ENCODE measurements around the gene ANKRD50.

Gene ANKRD50

DNA sequence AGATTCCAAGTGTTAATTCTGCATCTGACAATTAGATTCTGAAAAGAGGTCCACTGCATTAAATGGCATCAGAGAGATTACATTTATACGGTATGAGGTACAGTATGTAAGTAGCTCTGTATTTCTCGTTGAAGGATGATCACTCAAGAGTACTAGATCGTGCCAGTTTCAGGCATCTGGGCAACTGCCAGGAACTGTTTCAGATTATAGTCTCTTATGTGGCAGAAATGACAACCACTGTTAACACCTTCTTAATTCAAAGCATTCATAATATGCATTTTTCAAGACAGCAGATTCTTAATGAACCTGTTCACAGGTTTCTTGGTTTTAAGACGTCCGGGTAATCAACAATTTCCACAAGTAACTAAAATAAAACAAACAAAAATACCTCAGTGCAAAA is 1.6 kb downstream of the ANKRD50 start:
- H4K20me1 ChIP-seq = peaks cover 14 to 54% (median 40%) of the 10 kb centered on the region in 11 experiments; a peak in 20 of 22 replicates
- peak overlapping the region; percentile 89 to 99 (median 97) for H3K9ac ChIP-seq
- peak overlapping the region; percentile 91 to 100 (median 93); a peak in 20 of 22 replicates for H3K27ac ChIP-seq
- peak overlapping the region; percentile 85 to 95 (median 92) for H3K4me2 ChIP-seq
- TF ChIP-seq Cebpa-rat (IDR thresholded peaks at IDR 0.05) = no peak
- H3K27me3 ChIP-seq = no peaks in the 10 kb centered on the region
- H3K4me3 ChIP-seq = peak overlapping the region; percentile 79 to 97 (median 90)
- H3K36me3 ChIP-seq = peaks cover 0 to 32% (median 16%) of the 10 kb centered on the region in 11 experiments; a peak in 17 of 22 replicates
- no peaks in the 10 kb centered on the region; a peak in 1 of 22 replicates for H3K9me3 ChIP-seq (replicated peaks in 1 of 11)
- H3K4me1 ChIP-seq = peaks cover 35 to 52% (median 43%) of the 10 kb centered on the region in 10 experiments

DNA sequence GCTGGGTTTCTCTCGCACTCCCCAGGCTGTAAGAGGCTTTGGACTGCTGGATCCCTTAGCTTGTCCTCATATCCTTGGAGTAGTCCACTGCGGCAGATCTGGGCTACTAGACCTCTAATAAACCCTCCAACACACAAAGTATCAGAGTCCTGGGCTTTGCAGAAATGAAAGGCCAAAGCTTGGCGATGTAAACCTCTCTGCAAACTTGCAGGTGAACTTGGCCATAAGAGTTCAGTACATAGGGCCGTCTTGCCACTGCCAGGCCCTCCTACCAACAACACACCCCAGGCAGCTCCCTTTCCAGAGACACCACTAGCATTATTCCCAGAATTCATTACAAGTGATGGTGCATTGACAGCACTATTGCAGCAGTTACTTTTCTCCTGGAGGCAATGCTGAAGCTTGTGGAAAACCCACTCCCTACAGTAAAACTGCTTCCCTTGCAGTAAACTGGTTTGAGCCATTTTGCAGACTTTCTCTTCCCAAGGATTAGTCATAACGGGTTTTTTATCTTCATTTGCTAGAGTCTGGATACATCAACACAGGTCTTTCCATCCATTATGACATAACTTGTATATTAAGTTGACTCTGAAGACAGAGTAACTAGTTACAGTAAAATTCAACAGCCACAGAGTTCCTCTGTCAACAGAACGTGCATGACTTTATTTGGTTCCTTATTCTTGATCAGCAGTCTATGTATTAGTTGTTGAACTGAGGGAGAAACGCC is 2.4 kb downstream of the ANKRD50 start:
- peaks cover 35 to 52% (median 43%) of the 10 kb centered on the region in 10 experiments for H3K4me1 ChIP-seq
- peaks cover 0 to 40% (median 22%) of the 10 kb centered on the region in 11 experiments; a peak in 20 of 22 replicates for H3K36me3 ChIP-seq
- peaks cover 14 to 59% (median 41%) of the 10 kb centered on the region in 11 experiments; a peak in 20 of 22 replicates for H4K20me1 ChIP-seq
- no peak for TF ChIP-seq Cebpa-rat (IDR thresholded peaks at IDR 0.05)
- peak overlapping the region in 7 of 11 experiments; percentile 10 to 99 (median 93); a peak in 13 of 22 replicates for H3K27ac ChIP-seq
- H3K9me3 ChIP-seq (replicated peaks in 1 of 11) = peaks cover 0 to 4% (median 0%) of the 10 kb centered on the region in 11 experiments; a peak in 6 of 22 replicates
- peak overlapping the region; percentile 89 to 99 (median 97); a peak in 19 of 22 replicates for H3K9ac ChIP-seq
- peak overlapping the region; percentile 79 to 97 (median 90) for H3K4me3 ChIP-seq
- peak overlapping the region; percentile 85 to 95 (median 92) for H3K4me2 ChIP-seq
- H3K27me3 ChIP-seq = no peaks in the 10 kb centered on the region

DNA sequence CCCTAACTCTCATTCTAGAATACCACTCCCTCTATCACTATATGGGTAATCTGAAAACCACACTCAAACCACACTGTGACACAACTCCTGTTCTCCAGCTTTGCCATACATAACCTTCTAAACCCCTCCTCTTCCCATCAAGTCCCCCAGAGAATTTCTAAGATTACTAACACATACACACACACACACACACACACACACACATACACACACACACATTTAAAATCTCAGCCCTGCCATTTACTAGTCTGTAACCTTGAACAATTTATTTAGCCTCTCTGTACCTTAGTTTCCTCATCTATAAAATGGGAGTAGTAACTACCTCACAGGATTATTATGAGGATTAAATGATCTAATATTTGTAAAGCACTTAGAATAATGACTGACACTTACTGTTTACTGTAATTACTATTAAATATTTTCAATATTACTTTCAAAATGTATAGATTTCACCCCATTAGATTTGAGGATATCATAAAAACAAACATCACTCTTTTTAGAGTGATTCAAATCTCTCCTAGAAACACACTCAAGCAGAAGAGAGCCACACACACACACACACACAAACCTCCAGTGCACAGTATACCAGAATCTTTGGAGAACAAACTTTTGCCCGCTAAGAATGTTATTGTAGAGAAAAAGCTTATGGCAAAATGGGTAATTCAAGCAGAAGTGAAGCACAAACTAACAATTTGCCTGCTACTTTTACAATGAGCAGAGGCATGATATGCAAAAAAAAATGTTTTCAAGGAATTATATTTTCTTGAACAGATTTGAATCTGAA is 3.8 kb downstream of the ANKRD50 start:
- H3K4me1 ChIP-seq = peaks cover 35 to 63% (median 48%) of the 10 kb centered on the region in 10 experiments
- TF ChIP-seq Cebpa-rat (IDR thresholded peaks at IDR 0.05) = no peak
- H3K36me3 ChIP-seq = peaks cover 0 to 52% (median 32%) of the 10 kb centered on the region in 11 experiments; a peak in 20 of 22 replicates
- peak overlapping the region in 4 of 10 experiments; percentile 7 to 90 (median 30); a peak in 6 of 20 replicates for H3K4me3 ChIP-seq
- H4K20me1 ChIP-seq = peaks cover 14 to 74% (median 44%) of the 10 kb centered on the region in 11 experiments; a peak in 20 of 22 replicates
- peaks cover 0 to 8% (median 0%) of the 10 kb centered on the region in 11 experiments; a peak in 7 of 22 replicates for H3K9me3 ChIP-seq (replicated peaks in 1 of 11)
- peak overlapping the region in 2 of 11 experiments; percentile 11 to 46; a peak in 5 of 22 replicates for H3K9ac ChIP-seq
- H3K27me3 ChIP-seq = no peaks in the 10 kb centered on the region
- peak overlapping the region; percentile 64 to 95 (median 92) for H3K4me2 ChIP-seq
- peak overlapping the region in 2 of 11 experiments; percentile 10 to 12; a peak in 2 of 22 replicates for H3K27ac ChIP-seq

DNA sequence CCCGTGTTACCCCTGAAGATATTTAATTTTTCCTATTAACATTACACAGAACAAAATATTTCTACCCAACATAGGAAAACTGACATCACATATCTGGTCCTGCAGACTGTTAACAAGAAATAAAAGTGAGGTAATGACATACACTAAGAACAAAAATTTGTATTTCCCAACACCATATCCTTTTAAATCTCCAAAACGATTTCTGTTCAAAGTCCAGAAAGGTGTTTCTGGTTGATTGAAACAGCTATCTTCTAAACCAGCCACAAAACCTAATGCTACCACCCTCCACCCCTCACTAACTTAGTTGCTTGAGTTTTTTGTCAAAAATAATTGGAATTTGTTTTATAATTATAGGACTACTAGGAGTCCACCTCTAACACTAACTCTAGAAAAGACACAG is 7.1 kb downstream of the ANKRD50 start:
- Histone ChIP-seq H3K27me3 (no peaks in the 10 kb centered on the region), H3K9ac (no peak overlapping the region), H4K20me1 (peaks cover 9 to 85% (median 36%) of the 10 kb centered on the region in 11 experiments; a peak in 20 of 22 replicates), H3K4me3 (no peak overlapping the region), H3K4me1 (peaks cover 28 to 69% (median 48%) of the 10 kb centered on the region in 10 experiments), H3K9me3 (replicated peaks in 1 of 11) (peaks cover 0 to 21% (median 10%) of the 10 kb centered on the region in 11 experiments; a peak in 14 of 22 replicates), H3K27ac (no peak overlapping the region), H3K4me2 (no peak overlapping the region), H3K36me3 (peaks cover 12 to 79% (median 59%) of the 10 kb centered on the region in 11 experiments)
- no peak for TF ChIP-seq Cebpa-rat (IDR thresholded peaks at IDR 0.05)

DNA sequence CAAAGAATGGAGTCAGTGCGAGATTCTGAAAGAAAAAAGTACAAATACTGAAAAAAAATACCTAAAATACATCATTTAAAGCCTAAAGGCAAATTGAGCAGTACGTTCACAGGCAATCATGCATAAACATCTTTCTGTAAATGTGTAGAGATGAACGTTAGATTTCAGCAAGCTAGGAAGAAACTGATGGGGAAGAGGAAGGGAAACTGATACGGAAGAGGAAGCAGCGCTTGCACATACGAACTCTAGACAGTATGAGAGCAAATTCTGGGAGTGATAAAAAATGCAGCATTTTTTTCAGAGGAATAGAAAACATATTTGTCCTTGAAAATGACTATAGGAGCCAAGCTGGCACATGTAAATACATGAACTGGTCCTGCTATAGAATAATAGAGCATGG is 9.4 kb downstream of the ANKRD50 start:
- no peaks in the 10 kb centered on the region for H3K27me3 ChIP-seq
- H3K4me2 ChIP-seq = peak overlapping the region; percentile 3 to 75 (median 51); a peak in 18 of 22 replicates
- no peak for TF ChIP-seq Cebpa-rat (IDR thresholded peaks at IDR 0.05)
- peak overlapping the region in 4 of 11 experiments; percentile 32 to 65 (median 51); a peak in 9 of 22 replicates for H3K27ac ChIP-seq
- H4K20me1 ChIP-seq = peaks cover 0 to 63% (median 16%) of the 10 kb centered on the region in 11 experiments; a peak in 14 of 22 replicates
- no peak overlapping the region for H3K4me3 ChIP-seq
- H3K36me3 ChIP-seq = peaks cover 23 to 90% (median 74%) of the 10 kb centered on the region in 11 experiments
- H3K9ac ChIP-seq = no peak overlapping the region; a peak in 1 of 22 replicates
- peaks cover 8 to 46% (median 26%) of the 10 kb centered on the region in 10 experiments; a peak in 19 of 20 replicates for H3K4me1 ChIP-seq
- H3K9me3 ChIP-seq (replicated peaks in 1 of 11) = peaks cover 0 to 32% (median 17%) of the 10 kb centered on the region in 11 experiments; a peak in 15 of 22 replicates

DNA sequence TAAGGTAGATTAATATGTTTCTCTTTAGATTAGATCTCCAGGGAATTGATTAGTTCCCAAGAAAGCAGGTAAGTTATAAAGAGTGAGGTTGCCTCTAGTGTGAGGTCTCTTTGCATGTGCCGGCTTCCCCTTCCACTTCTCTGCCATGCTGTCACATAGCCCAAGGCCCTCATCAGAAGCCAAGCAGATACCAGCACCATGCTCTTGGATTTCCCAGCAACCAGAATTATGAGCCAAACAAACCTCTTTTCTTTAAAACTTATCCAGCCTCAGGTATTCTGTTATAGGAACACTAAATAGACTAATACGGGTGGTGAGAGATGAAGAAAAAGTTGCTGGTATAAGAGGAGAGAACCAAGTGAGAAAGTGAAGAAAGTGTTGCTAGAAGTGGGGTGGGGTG is 15.1 kb downstream of the ANKRD50 start:
- Histone ChIP-seq H4K20me1 (peaks cover 0 to 26% (median 4%) of the 10 kb centered on the region in 11 experiments; a peak in 10 of 22 replicates), H3K27ac (no peak overlapping the region), H3K4me2 (no peak overlapping the region), H3K36me3 (peaks cover 52 to 84% (median 70%) of the 10 kb centered on the region in 11 experiments), H3K27me3 (no peaks in the 10 kb centered on the region), H3K4me3 (no peak overlapping the region), H3K9me3 (replicated peaks in 1 of 11) (peaks cover 20 to 68% (median 43%) of the 10 kb centered on the region in 11 experiments), H3K4me1 (peaks cover 0 to 6% (median under 1%) of the 10 kb centered on the region in 10 experiments; a peak in 10 of 20 replicates), H3K9ac (no peak overlapping the region)
- no peak for TF ChIP-seq Cebpa-rat (IDR thresholded peaks at IDR 0.05)

DNA sequence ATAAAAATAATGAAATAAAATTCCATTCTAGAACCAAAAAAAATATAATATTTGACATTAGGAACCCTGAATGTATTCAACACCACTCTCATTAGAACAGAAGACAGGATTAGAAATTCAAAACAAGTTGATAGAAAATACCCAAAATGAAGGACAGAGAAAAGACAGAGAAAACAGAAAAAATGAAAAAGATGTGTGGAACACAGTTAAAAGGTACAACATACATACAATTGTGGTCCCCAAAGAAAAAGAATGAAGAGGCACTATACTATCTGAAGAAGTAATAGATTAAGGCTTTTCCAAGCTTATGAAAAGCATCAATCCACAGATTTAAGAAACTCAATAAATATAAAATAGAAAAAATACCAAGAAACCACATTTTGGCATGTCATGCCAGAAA is 16.4 kb downstream of the ANKRD50 start:
- Histone ChIP-seq H3K4me3 (no peak overlapping the region), H3K4me2 (no peak overlapping the region), H3K9me3 (replicated peaks in 1 of 11) (peaks cover 20 to 74% (median 52%) of the 10 kb centered on the region in 11 experiments), H3K27ac (no peak overlapping the region), H3K9ac (no peak overlapping the region), H3K27me3 (no peaks in the 10 kb centered on the region), H3K36me3 (peaks cover 54 to 85% (median 73%) of the 10 kb centered on the region in 11 experiments), H3K4me1 (no peaks in the 10 kb centered on the region), H4K20me1 (peaks cover 0 to 24% (median 4%) of the 10 kb centered on the region in 11 experiments; a peak in 8 of 22 replicates)
- TF ChIP-seq Cebpa-rat (IDR thresholded peaks at IDR 0.05) = no peak

DNA sequence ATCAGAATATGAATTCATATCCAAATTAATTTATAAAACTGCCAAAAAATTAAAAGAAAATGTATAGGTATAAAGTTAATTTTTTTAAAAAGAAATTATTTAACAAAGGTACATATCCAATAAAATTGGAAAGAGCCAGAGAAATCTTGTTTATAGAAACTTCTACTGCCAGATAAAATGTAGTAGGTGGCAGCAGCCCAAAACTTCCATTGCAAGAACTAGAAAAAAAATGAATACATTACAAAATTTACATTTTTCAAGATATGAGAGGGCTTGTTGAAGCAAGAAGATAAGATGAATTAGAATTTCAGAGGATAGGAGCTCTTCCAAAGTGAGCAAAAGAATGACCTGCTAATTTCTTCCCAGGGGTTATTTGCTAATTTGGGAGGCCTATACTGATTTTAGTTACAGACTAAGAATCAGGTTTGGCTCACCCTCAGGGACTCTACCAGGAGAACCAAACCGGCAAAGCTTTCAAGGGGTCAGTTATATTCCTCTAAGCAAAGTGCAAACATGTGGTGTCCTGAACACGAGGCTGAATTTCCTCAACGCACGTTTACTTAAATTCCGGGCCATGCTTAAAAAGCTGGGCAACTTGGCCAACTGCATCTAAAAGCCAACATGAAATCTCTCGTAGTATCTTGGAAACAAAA is 17.5 kb downstream of the ANKRD50 start:
- H3K27ac ChIP-seq = no peak overlapping the region
- H3K36me3 ChIP-seq = peaks cover 49 to 80% (median 66%) of the 10 kb centered on the region in 11 experiments
- no peaks in the 10 kb centered on the region for H3K27me3 ChIP-seq

More for the DNA sequence above, 17.5 kb downstream of the ANKRD50 start:
- peaks cover 20 to 69% (median 45%) of the 10 kb centered on the region in 11 experiments for H3K9me3 ChIP-seq (replicated peaks in 1 of 11)
- no peak overlapping the region for H3K4me2 ChIP-seq
- peaks cover 0 to 19% (median 0%) of the 10 kb centered on the region in 11 experiments; a peak in 6 of 22 replicates for H4K20me1 ChIP-seq
- H3K4me3 ChIP-seq = no peak overlapping the region
- H3K4me1 ChIP-seq = no peaks in the 10 kb centered on the region
- H3K9ac ChIP-seq = no peak overlapping the region
- no peak for TF ChIP-seq Cebpa-rat (IDR thresholded peaks at IDR 0.05)

Data from BLaER1 treated with 17β-estradiol and CSF1 and Interleukin-3, amounts not matched to agents 10 nM and 100 nM (cell line).